GM19035 (cell line): ENCODE data around the gene ARAP1.

Experiments used
- ATAC-seq: cut with Tn5 transposase; IDR thresholded peaks from one replicate; pipeline ENCODE4 v1.9.1; 2021; ENCODE audit not compliant: unreplicated experiment

The ARAP1 gene

GRCh38 chr11:72668629-72669347 is 83.4 kb downstream of the ARAP1 start:
- peak; percentile 77 for ATAC-seq

- ATAC-seq, result no peak
These were observed 86.2 kb downstream of the ARAP1 start for GRCh38 chr11:72665911-72666472.

GRCh38 chr11:72662036-72662435 is 90.2 kb downstream of the ARAP1 start:
- no peak for ATAC-seq

DNA sequence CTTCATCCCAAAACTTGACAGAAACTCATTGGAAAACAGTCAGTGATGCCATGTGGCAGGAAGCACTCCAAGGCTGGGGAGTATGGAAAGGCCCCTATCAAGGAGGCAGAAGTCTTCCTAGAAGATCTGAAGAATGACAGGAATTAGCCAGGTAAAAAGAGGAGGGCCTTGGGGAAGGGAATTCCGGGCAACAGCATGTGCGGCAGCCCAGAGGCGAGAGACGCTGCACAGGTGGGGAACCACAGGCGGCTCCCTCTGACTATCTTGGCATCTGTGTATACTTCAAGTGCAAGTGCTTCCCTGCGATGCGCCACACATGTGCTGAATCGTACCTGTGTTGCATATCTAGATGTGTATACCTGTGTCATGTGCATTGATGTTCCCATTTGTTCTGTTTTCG is 90.7 kb downstream of the ARAP1 start:
- ATAC-seq, result no peak

GRCh38 chr11:72658989-72659640 is 93.1 kb downstream of the ARAP1 start:
- no peak for ATAC-seq

GRCh38 chr11:72657411-72658100 is 94.7 kb downstream of the ARAP1 start:
- no peak for ATAC-seq

GRCh38 chr11:72655896-72656464 is 96.2 kb downstream of the ARAP1 start:
- no peak for ATAC-seq

- ATAC-seq, result no peak
These were observed 97.2 kb downstream of the ARAP1 start for GRCh38 chr11:72655014-72655413.

GRCh38 chr11:72653649-72654048 is 98.6 kb downstream of the ARAP1 start:
- ATAC-seq, result no peak

DNA sequence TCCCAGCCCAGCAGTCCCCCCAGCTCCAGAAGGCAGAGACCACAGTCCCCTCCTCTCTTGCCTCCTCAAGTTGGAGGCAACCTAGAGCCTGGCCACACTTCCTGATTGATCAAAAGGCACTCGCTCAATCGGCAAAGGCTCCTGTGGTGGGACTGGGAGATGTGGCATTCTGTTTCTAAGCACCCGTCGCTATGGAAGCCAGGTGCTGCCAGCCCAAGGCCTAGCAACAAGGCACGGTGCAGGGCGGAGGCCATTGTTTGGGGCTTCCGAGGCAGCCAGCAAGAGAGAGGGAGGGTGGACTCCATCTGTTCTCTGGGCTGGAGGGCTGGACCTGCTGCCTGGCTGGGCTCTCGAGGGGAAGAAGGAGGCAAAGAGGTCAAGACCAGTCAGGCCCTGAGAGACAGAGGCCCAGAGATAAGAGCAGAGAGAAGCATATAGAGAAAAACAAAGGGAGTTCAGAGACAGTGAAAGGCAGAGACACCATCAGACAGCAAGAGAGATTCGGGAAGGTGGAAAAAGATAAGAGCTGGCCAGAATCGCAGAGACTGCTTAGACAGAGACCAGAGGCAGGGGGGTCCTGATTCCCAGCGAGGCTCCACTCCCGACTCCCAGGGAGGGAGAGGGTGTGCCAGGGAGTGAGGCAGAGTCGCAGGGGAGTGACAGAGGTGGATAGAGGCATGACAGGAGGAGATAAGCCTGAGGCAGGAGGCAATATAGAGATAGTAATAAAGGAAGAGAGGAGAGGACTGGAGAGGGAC is 99.2 kb downstream of the ARAP1 start:
- ATAC-seq, result no peak

DNA sequence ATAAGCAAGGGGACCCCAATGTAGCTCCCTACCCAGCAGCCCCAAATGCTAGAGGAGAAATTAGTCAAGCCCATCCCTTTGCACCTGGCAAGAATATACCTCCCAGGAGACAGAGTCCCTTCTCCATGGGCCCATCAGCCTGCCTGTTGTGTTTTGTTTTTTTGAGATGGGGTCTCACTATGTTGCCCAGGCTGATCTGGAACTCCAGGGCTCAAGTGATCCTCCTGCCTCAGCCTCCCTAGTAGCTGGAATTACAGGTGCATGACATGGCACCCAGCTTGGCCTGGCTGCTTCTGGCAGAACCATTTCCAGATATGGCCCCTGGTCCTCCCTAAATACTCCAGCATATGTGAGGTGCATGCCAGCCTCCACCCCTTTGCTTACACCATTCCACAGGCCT is 100.1 kb downstream of the ARAP1 start:
- no peak for ATAC-seq

DNA sequence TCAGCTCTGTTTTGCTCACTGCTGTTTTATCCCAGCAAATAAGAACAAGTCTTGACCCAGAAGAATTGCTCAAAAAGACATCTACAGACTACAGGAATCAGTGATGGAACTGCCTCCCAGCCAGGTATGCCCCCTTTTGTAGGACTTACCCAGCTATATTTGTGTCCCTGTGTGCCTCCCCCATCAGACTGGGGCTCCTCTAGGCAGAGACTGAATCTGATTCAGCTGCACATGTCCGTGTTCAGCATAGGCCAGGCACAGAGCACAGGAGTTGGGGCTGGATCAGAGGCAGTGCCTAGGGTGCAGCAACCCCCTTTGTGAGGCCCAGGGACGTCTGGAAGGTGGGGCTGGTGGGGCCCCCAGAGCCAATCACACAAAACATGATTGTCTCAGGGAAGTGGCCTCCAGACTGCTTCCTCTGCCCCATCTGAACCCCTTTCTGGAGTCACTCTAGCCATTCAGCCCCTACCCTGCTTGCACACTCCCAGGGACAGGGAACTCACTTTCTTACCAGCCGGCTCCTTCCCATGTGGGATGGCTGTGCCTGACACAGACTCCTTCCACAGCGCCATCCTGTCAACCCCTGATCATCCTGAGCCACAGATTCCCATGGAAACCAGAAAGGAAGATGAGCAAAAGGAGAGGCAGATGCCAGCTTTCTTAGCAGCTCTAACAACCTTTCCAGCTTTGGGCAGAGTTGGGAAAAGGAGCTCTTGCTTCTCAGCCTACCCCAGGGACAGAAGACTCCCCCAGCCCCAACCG is 102.8 kb downstream of the ARAP1 start:
- ATAC-seq, result no peak

GRCh38 chr11:72648384-72649136 is 103.6 kb downstream of the ARAP1 start:
- no peak for ATAC-seq

- no peak for ATAC-seq
These were observed 104.3 kb downstream of the ARAP1 start for GRCh38 chr11:72647882-72648281.

DNA sequence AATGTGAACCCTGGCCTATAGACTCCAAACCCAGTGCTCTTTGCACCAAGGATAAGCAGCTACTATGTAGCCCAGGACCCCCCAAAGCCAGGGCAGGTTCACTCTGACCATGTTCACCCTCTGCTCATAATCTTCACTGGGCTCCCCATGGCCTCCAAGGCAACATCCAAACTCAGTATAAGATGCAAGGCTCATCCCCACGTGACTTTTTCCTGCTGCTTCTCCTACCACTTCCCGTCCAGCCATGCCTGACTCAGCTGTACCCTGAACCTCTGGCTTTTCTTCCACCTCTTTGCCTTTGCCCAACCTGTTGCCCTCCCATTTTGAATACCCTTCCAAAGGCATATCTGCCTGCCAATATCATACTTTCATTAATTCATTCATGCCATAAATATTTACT is 105.7 kb downstream of the ARAP1 start:
- no peak for ATAC-seq

DNA sequence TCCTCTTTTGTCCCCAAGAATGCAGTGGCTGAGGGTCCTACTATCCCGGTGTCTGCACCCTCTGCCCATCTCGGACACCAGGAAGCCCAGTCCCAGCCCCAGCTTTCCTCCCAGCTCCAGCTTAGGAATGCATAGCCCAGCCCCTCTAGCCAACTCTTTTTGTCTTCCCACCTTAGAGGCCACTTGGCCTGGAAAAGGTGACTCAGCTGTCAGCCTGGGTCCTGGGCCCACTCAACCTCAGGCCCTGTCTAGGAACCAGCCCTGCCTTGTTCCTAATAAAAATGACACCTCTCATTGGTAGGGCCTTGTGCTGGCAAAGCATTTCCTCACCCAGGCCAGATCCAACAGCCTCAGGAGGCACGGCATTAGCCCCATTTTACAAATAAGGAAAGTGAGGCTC is 106.2 kb downstream of the ARAP1 start:
- no peak for ATAC-seq

- ATAC-seq, result no peak
These were observed 108.7 kb downstream of the ARAP1 start for GRCh38 chr11:72643547-72643946.

- peak; percentile 63 for ATAC-seq
These were observed 109.2 kb downstream of the ARAP1 start for GRCh38 chr11:72642884-72643522.
